ENCODE data around the gene CDC123.
"Not testable (repeated sequence)": the region's sequence is repeated elsewhere in the genome, so short reads cannot be mapped to it uniquely, and the experiment has no call there.

GRCh38 chr10:12226438-12226837, 30.4 kb downstream of the CDC123 start:
- not testable (repeated sequence) for TF ChIP-seq CTCF (IDR thresholded peaks at IDR 0.05; ENCODE audit: low read depth, low read length, missing input control); TAF1 (conservative IDR thresholded peaks at IDR 0.05); RXRA (IDR thresholded peaks at IDR 0.05); RAD21 (IDR thresholded peaks at IDR 0.05)
- TF ChIP-seq, protein P1, sequence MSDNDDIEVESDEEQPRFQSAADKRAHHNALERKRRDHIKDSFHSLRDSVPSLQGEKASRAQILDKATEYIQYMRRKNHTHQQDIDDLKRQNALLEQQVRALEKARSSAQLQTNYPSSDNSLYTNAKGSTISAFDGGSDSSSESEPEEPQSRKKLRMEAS (IDR thresholded peaks at IDR 0.05), result not testable (repeated sequence)
